Ascending aorta (tissue), 2 donors: ENCODE results near the gene C20orf141. TPM values are rescaled to one million over a fixed set of nuclear protein-coding genes. Genes with fewer than 3 reads are reported as not detected.

Source experiments
- DNase-seq, 2 donors: peaks; one replicate each; pipeline ENCODE4 v3.0.0-alpha.2; 2019; ENCODE audit warnings: low spot score in 2 of 2
- H3K27ac ChIP-seq, 2 donors: fragments of 200-600 bp; sonication (generic); one replicate each; pipeline ENCODE4 v1.5.1; 2016 to 2017; ENCODE audit warnings: mild to moderate bottlenecking in 1 of 2
- H3K27me3 ChIP-seq: fragments of 200-600 bp; sonication (generic); one replicate; pipeline ENCODE4 v1.5.1; 2017
- H3K36me3 ChIP-seq, 2 donors: fragments of 200-600 bp; sonication (generic); one replicate each; pipeline ENCODE4 v1.5.1; 2016
- H3K4me1 ChIP-seq, 2 donors: fragments of 200-600 bp; sonication (generic); one replicate each; pipeline ENCODE4 v1.5.1; 2016 to 2017; ENCODE audit warnings: mild to moderate bottlenecking in 1 of 2
- H3K4me3 ChIP-seq, 2 donors: fragments of 200-600 bp; sonication (generic); one replicate each; pipeline ENCODE4 v1.5.1; 2016 to 2017; ENCODE audit warnings: mild to moderate bottlenecking in 1 of 2
- H3K9me3 ChIP-seq, 2 donors: fragments of 200-600 bp; sonication (generic); one replicate each; pipeline ENCODE4 v1.5.1; 2016
- intact Hi-C: fragments of 100-400 bp; cut with DNase I; formaldehyde crosslinking; loops from one replicate; pipeline ENCODE4 v1.15.1; 2023
- total RNA-seq: library from RNA; depleted of rRNA; stranded (reverse); fragments of >200 nt; gene quantifications from one replicate; pipeline ENCODE4 v1.1.0, GENCODE V29; 2016
- TF ChIP-seq, protein P1 (sequence below), 3 experiments: fragments of 200-600 bp in 2 of 3; fragments of 450-650 bp in 1 of 3; sonication (generic) in 2 of 3; IDR thresholded peaks; one replicate each; pipeline ENCODE4 v1.5.1; 2016 to 2019; ENCODE audit warnings: antibody characterized with exemption in 3 of 3, mild to moderate bottlenecking in 1 of 3, moderate library complexity in 1 of 3

Gene C20orf141
- total RNA-seq, 1 donor from 2014 or later: not detected

DNA sequence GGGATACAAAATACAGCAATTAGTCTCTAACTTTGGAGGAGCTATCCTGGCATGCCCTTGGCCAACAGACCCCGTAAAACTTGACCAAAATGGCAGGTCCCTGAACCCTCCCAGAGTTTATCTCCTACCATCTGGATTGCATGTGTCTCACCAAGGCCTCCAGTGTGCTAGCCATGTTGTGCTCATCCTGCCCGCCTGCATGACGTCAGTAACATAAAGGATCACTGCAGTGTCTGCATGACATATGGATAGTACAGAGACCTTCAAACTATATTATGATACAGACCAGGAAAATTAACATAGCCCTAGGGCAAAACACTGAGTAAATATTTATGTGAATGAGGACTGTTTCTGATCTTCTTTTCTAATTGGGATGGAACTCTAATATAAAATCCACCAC lies 39.6 kb upstream of the C20orf141 start:
- no peak for DNase-seq
- peaks cover 0 to 7% of the 10 kb centered on the region in 2 donors for H3K4me1 ChIP-seq
- H3K9me3 ChIP-seq: peaks cover 0 to 8% of the 10 kb centered on the region in 2 donors
- H3K27ac ChIP-seq: no peak overlapping the region
- TF ChIP-seq, protein P1, sequence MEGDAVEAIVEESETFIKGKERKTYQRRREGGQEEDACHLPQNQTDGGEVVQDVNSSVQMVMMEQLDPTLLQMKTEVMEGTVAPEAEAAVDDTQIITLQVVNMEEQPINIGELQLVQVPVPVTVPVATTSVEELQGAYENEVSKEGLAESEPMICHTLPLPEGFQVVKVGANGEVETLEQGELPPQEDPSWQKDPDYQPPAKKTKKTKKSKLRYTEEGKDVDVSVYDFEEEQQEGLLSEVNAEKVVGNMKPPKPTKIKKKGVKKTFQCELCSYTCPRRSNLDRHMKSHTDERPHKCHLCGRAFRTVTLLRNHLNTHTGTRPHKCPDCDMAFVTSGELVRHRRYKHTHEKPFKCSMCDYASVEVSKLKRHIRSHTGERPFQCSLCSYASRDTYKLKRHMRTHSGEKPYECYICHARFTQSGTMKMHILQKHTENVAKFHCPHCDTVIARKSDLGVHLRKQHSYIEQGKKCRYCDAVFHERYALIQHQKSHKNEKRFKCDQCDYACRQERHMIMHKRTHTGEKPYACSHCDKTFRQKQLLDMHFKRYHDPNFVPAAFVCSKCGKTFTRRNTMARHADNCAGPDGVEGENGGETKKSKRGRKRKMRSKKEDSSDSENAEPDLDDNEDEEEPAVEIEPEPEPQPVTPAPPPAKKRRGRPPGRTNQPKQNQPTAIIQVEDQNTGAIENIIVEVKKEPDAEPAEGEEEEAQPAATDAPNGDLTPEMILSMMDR (IDR thresholded peaks at IDR 0.05): no peak
- intact Hi-C loops: no loop called here
- peaks cover 4% of the 10 kb centered on the region for H3K27me3 ChIP-seq
- no peak overlapping the region for H3K4me3 ChIP-seq
- H3K36me3 ChIP-seq: no peaks in the 10 kb centered on the region

DNA sequence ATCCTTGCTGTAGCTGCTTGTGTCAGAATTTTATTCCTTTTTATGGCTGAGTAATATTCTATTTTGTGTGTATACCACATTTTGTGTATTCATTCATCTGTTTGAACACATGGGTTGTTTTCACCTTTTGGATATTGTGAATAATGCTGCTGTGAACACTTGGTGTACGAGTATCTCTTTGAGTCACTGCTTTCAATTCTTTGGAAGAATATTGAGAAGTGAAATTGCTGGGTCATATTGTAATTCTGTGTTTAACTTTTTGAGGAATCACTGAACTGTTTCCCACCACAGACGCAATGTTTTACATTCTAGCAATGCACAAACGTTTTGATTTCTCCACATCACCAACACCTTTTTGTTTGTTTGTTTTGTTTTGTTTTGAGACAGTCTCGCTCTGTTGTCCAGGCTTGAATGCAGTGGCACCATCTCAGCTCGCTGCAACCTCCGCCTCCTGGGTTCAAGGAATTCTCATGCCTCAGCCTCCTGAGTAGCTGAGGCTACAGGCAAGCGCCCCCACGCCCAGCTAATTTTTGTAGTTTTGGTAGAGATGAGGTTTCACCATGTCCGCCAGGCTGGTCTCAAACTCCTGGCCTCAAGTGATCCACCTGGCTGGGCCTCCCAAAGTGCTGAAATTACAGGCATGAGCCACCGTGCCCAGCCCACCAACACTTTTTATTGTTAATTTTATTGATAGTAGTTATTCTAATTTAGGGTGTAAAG lies 36.0 kb upstream of the C20orf141 start:
- Histone ChIP-seq H3K9me3 (peaks cover 0 to 8% of the 10 kb centered on the region in 2 donors), H3K27me3 (peaks cover 4% of the 10 kb centered on the region), H3K27ac (no peak overlapping the region), H3K4me3 (no peak overlapping the region), H3K36me3 (no peaks in the 10 kb centered on the region), H3K4me1 (no peaks in the 10 kb centered on the region)
- no peak for DNase-seq
- TF ChIP-seq, protein P1 (IDR thresholded peaks at IDR 0.05): no peak
- intact Hi-C loops: no loop called here

DNA sequence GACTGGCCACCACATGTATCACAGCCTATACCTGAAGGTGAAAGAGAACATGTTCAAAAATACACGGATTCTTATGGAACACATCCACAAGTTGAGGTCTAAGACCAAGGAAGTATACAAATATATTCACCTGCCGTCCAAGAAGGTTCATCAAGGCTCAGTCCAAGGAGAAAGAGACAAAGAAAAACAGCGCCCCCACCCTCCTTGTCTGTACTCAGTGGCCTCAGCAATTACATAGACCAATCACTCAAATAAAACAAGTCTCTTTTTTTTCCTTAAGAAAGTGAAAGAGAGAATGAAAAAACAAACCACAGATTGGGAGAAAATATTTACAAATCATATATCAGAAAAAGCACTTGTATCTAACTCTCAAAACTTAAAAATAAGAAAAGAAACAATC lies 33.8 kb upstream of the C20orf141 start:
- TF ChIP-seq, protein P1 (IDR thresholded peaks at IDR 0.05): no peak
- intact Hi-C loops: no loop called here
- no peaks in the 10 kb centered on the region for H3K36me3 ChIP-seq
- DNase-seq: no peak
- peaks cover 0 to 2% of the 10 kb centered on the region in 2 donors for H3K9me3 ChIP-seq
- H3K4me3 ChIP-seq: no peak overlapping the region
- no peak overlapping the region for H3K27ac ChIP-seq
- no peaks in the 10 kb centered on the region for H3K27me3 ChIP-seq
- no peaks in the 10 kb centered on the region for H3K4me1 ChIP-seq

DNA sequence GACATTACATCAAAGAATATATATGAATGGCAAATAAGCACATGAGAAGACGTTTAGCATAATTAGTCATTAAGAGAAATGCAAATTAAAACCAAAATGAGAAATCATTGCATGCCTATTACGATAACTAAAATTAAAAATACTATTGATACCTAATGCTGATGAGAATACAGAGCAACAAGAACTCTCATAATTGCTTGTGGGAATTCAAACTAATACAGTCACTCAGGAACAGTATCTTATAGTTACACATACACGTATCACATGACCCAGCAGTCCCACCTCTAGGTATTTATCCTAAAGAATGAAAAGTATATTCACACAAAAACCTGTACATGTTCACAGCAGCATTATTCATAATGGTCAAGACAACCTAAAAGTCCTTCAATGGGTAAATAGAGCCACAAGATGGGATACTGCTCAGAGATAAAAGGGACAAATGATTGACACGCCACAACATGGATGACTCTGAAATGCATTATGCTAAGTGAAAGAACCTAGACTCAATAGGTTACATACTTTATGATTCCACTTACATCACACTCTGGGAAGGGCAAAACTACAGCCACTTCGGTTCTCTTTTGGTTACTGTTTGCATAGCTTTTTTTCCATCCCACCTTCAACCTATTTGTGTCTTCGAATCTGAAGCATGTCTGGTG lies 30.8 kb upstream of the C20orf141 start:
- intact Hi-C loops: no loop called here
- Histone ChIP-seq H3K27me3 (no peaks in the 10 kb centered on the region), H3K9me3 (peaks cover 0 to 7% of the 10 kb centered on the region in 2 donors), H3K36me3 (no peaks in the 10 kb centered on the region), H3K4me3 (no peak overlapping the region), H3K4me1 (no peaks in the 10 kb centered on the region), H3K27ac (no peak overlapping the region)
- no peak for DNase-seq
- TF ChIP-seq, protein P1 (IDR thresholded peaks at IDR 0.05): no peak

DNA sequence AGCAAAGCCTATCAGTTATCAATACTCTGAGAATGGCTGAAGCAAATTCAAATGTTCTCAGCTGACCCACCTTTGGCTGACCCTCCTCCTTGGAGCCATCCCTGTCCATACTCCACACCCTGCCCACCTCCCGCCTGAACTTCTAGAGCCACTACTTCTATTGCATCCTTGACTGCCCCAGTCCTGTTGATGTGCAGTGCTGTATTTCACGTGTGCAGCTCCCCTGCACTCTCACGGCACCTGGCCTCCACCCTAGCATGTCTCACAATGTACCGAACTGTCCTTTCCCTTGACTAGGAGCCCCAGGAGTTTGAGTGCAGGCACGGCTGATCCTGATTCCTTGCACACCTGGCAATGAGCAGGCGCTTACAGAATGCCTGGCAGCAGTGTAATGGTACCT lies 21.3 kb upstream of the C20orf141 start:
- H3K4me1 ChIP-seq: no peaks in the 10 kb centered on the region
- TF ChIP-seq, protein P1 (IDR thresholded peaks at IDR 0.05): no peak
- H3K9me3 ChIP-seq: no peaks in the 10 kb centered on the region
- H3K27ac ChIP-seq: no peak overlapping the region
- no peak for DNase-seq
- intact Hi-C loops: no loop called here
- no peaks in the 10 kb centered on the region for H3K27me3 ChIP-seq
- no peaks in the 10 kb centered on the region for H3K36me3 ChIP-seq
- H3K4me3 ChIP-seq: no peak overlapping the region
